ENCODE measurements around the gene PDE4D.
"Not testable (repeated sequence)": the region's sequence is repeated elsewhere in the genome, so short reads cannot be mapped to it uniquely, and the experiment has no call there.

The PDE4D gene

GRCh38 chr5:59607138-59607765 lies 286.3 kb downstream of the PDE4D start:
- DNase-seq (ENCODE audit: low read depth), result no peak

GRCh38 chr5:59605915-59606314 lies 287.6 kb downstream of the PDE4D start:
- no peak for DNase-seq (ENCODE audit: low read depth)

- no peak for DNase-seq (ENCODE audit: low read depth)
Observed at GRCh38 chr5:59604111-59604510, 289.4 kb downstream of the PDE4D start.

GRCh38 chr5:59600998-59601397 lies 292.5 kb downstream of the PDE4D start:
- no peak for DNase-seq (ENCODE audit: low read depth)

GRCh38 chr5:59600153-59600552 lies 293.4 kb downstream of the PDE4D start:
- DNase-seq (ENCODE audit: low read depth), result no peak

GRCh38 chr5:59599729-59600128 lies 293.8 kb downstream of the PDE4D start:
- DNase-seq (ENCODE audit: low read depth), result no peak

- DNase-seq (ENCODE audit: low read depth), result no peak
Observed at GRCh38 chr5:59598547-59598874, 295.0 kb downstream of the PDE4D start.

GRCh38 chr5:59597690-59598546 lies 295.6 kb downstream of the PDE4D start:
- no peak for DNase-seq (ENCODE audit: low read depth)

- DNase-seq (ENCODE audit: low read depth), result no peak
Observed at GRCh38 chr5:59596586-59597350, 296.8 kb downstream of the PDE4D start.

GRCh38 chr5:59594118-59594517 lies 299.4 kb downstream of the PDE4D start:
- not testable (repeated sequence) for DNase-seq (ENCODE audit: low read depth)

- no peak for DNase-seq (ENCODE audit: low read depth)
Observed at GRCh38 chr5:59593439-59594007, 300.0 kb downstream of the PDE4D start.

GRCh38 chr5:59592101-59592500 lies 301.4 kb downstream of the PDE4D start:
- DNase-seq (ENCODE audit: low read depth), result no peak

- no peak for DNase-seq (ENCODE audit: low read depth)
Observed at GRCh38 chr5:59591162-59591561, 302.4 kb downstream of the PDE4D start.

GRCh38 chr5:59588922-59589321 lies 304.6 kb downstream of the PDE4D start:
- DNase-seq (ENCODE audit: low read depth), result no peak

- DNase-seq (ENCODE audit: low read depth), result no peak
Observed at GRCh38 chr5:59587489-59588337, 305.8 kb downstream of the PDE4D start.

GRCh38 chr5:59586841-59587240 lies 306.7 kb downstream of the PDE4D start:
- DNase-seq (ENCODE audit: low read depth), result no peak

- DNase-seq (ENCODE audit: low read depth), result no peak
Observed at GRCh38 chr5:59584858-59585846, 308.4 kb downstream of the PDE4D start.

- DNase-seq (ENCODE audit: low read depth), result no peak
Observed at GRCh38 chr5:59583810-59584562, 309.5 kb downstream of the PDE4D start.

GRCh38 chr5:59583151-59583809 lies 310.2 kb downstream of the PDE4D start:
- DNase-seq (ENCODE audit: low read depth), result no peak

Measured in activated T-helper 1 cell treated with Interleukin-2 at 50 U/mL for 16 hours (primary cell).